Stimulated activated CD8-positive, alpha-beta memory T cell treated with anti-CD3 and anti-CD28 coated beads, Interleukin-15, amount 100 ng/mL, for 48 hours (primary cell): Measurements from ENCODE around the gene MIGA1.
"Not testable (repeated sequence)": the region's sequence is repeated elsewhere in the genome, so short reads cannot be mapped to it uniquely, and the experiment has no call there.

Source experiments
- DNase-seq, 2 donors: peaks; one replicate each; pipeline ENCODE4 v3.0.0-alpha.2; 2020; ENCODE audit warnings: low read depth in 2 of 2

MIGA1 gene

DNA sequence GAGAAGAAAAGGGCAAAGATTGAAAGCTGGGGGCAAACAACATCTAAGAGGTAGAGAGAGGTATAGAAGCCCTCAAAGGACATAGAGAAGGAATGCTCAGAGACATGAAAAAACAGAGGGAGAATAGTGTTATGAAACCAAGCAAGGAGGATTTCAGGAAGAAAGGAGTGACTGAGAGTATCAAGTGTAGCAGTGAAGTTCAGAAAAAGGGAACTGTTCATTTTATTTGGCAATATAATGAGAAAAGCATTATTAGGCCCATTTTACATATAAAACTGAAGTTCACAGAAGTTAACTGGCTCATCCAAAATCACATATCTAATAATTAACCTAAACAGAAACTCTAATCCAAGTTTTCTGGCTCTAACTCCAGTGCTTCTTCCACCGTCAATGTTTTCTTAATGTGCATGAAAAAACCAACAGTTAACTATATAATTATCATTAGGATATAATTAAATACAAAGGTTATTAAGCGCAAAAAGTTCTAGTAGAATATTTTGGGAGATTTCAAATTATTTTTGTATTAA is 126.6 kb downstream of the MIGA1 start:
- no peak for DNase-seq

DNA sequence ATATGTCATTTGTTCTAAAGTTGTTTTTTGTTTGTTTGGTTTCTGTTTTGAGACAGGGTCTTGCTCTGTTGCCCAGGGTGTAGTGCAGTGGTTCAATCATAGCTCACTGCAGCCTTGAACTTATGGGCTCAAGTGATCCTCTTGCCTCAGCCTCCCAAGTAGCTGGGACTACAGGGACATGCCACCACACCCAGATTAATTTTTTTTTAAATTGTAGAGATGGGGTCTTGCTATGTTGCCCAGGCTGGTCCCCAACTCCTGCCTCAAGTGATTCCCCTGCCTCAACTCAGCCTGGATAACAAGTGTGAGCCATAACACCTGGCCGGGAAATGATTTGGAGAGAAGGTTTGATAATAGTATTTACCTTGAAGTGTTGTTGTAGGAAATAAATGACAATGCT is 127.2 kb downstream of the MIGA1 start:
- DNase-seq = no peak

DNA sequence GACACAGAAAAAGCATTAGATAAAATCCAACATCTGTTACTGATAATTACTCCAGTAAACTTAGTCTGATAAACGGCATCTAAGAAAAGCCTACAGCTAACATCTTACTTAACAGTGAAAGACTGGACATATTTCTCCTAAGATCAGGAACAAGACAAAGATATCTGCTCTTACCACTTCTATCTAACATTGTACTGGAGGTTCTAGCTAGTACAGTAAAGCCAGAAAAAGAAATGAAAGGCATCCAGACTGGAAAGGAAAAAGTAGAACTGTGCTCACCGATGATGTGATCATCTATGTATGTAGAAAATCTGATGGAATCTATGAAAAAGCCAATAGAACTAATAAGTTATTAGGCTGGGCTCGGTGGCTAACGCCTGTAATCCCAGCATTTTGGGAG is 130.7 kb downstream of the MIGA1 start:
- no peak for DNase-seq

DNA sequence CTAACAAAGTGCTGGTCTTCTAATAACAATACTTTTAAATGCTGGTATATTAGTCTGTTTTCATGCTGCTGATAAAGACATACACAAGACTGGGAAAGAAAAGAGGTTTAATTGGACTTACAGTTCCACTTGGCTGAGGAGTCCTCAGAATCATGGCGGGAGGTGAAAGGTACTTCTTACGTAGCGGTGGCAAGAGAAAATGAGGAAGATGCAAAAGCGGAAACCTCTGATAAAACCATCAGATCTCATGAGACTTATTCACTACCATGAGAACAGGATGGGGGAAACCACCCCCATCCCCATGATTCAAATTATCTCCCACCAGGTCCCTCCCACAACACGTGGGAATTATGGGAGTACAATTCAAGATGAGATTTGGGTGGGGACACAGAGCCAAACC is 139.5 kb downstream of the MIGA1 start:
- not testable (repeated sequence) for DNase-seq

DNA sequence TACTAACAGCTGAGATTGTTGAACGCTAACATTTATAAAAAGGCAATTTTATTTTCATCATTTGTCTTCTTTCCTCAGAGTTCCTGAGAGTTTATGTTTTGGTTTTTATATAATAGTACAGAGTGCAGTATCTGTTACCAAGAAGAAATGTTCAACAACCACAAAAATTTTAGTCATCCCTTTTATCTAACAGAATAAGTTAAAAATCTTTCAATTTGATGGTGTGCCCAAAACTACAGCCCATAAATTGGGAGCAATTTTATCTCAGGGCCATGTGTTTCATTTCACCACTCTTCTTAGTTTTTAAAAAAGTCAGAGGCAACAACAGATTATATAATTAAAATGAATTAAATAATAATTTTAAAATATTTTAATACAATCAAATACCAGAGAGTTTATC is 146.1 kb downstream of the MIGA1 start:
- DNase-seq = no peak

DNA sequence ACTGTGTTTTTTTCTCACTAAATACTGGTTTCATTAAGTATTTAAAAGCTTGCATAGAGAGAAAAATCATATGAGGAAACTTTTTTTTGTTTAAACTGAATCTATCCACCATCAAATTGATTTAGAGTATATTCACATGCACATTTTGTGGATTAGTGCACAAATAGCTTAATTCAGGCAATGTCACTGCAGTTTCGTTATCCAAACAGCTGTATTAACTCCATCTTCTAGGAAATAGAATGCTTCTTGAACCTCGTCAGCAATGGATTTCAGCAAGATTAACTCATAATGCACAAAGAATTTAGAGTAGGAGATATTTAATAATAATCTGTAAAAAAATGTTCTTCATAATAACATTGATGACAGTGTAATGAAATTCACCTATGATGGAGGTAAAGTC is 146.5 kb downstream of the MIGA1 start:
- DNase-seq = no peak

DNA sequence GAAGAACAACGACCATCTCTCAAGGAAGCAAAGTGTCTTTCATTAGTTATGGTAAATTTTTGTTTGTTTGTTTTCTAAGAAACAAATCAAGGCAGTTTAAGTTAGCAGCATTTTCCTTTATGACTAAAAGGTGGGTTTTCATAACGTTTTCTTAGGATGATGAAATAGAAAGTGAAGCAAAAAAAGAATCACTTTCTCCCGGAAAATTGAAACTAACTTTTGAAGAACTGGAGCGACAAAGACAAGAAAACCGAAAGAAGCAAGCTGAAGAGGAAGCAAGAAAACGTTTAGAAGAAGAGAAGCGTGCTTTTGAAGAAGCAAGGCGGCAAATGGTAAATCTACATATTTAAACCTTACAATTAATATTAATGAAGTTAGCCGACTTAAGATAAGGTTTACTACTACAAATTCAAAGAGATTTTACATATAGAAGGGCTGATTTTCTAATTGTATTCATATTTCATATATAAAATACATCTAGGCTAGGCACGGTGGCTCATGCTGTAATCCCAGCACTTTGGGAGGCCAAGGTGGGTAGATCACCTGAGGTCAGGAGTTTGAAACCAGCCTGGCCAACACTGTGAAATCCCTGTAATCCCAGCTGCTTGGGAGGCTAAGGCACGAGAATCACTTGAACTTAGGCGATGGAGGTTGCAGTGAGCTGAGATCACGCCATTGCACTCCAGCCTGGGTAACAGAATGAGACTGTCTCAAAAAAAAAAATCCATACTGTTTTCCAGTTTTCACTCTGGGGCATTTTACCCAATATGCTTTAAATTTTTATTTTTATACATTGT is 147.3 kb downstream of the MIGA1 start:
- no peak for DNase-seq

DNA sequence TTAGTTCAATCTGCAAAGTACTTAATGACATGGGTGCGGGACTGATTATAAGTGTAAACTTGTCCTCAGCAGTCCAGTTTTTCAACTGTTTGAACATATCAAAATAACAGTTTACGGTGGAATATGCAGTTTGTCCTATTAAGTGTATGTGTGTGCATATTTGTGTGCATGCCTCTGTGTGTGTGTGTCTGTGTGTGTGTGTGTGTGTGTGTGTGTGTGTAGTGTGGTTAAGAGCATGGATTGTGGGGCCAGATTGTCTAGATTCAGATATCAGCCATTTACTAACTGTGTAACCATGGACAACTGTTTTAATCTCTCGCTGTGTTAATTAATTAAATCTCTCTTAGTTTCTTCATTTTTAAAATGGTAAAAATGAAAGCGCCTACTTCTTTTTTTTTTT is 148.0 kb downstream of the MIGA1 start:
- no peak for DNase-seq
